Body of pancreas (tissue), 4 donors: ENCODE data around the gene RNF180. TPM values are rescaled to one million over a fixed set of nuclear protein-coding genes. Genes with fewer than 3 reads are reported as not detected.

ENCODE experiments used
- ATAC-seq: fragments of 150-250 bp; one replicate; pipeline ENCODE4 v1.9.1; 2016
- DNase-seq, 4 donors: peaks; one replicate each; pipeline ENCODE4 v3.0.0-alpha.2; 2019
- H3K27ac ChIP-seq, 4 donors: fragments of 200-600 bp; sonication (generic); 1 replicate in 3 of 4; 2 replicates in 1 of 4; pipeline versions ENCODE4 v1.5.1 to v1.6.1; 2016 to 2019; ENCODE audit warnings: mild to moderate bottlenecking in 1 of 4, mixed read lengths in 1 of 4, moderate library complexity in 1 of 4
- H3K27me3 ChIP-seq, 2 donors: fragments of 200-600 bp; sonication (generic); one replicate each; pipeline ENCODE4 v1.6.0; 2016; ENCODE audit warnings: mild to moderate bottlenecking in 1 of 2
- H3K36me3 ChIP-seq, 2 donors: fragments of 200-600 bp; sonication (generic); replicated peaks in 1 of 2; 2 replicates each; pipeline ENCODE4 v1.5.1; 2016; ENCODE audit warnings: low read depth in 2 of 2; ENCODE audit not compliant: insufficient read depth in 1 of 2
- H3K4me1 ChIP-seq: fragments of 200-600 bp; sonication (generic); one replicate; pipeline ENCODE4 v1.6.0; 2016
- H3K4me3 ChIP-seq, 2 donors: fragments of 200-600 bp; sonication (generic); 1 replicate in 1 of 2; 2 replicates in 1 of 2; pipeline ENCODE4 v1.5.1; 2016 to 2019
- H3K9me3 ChIP-seq, 3 donors: fragments of 200-600 bp; sonication (generic); 1 replicate in 2 of 3; 2 replicates in 1 of 3; pipeline ENCODE4 v1.5.1; 2016
- CTCF ChIP-seq, 7 experiments: fragments of 450-650 bp in 4 of 7; fragments of 200-600 bp in 3 of 7; sonication (generic) in 3 of 7; IDR thresholded peaks; one replicate each; pipeline ENCODE4 v1.5.1; 2016 to 2019; ENCODE audit warnings: antibody characterized with exemption in 7 of 7
- POLR2A ChIP-seq, 3 donors: fragments of 450-650 bp; IDR thresholded peaks; one replicate each; pipeline ENCODE4 v1.6.1; 2016; ENCODE audit warnings: antibody characterized with exemption in 3 of 3, mild to moderate bottlenecking in 2 of 3
- WGBS, 2 donors: methylation state at CpG; one replicate each; pipeline ENCODE4 v1.1.5; 2017; 5-methylcytosine and 5-hydroxymethylcytosine counted together
- intact Hi-C: fragments of 100-400 bp; cut with DNase I; formaldehyde crosslinking; loops from one replicate; pipeline ENCODE4 v1.15.1; 2023
- total RNA-seq, 2 donors: library from RNA; depleted of rRNA; stranded (reverse); fragments of >200 nt; gene quantifications; one replicate each; pipeline ENCODE4 v1.1.0, GENCODE V29; 2016

RNF180 gene
- total RNA-seq, 2 donors from 2014 or later: 9.2 to 13.2 TPM

- TF ChIP-seq POLR2A (IDR thresholded peaks at IDR 0.05): no peak
- no peak for TF ChIP-seq CTCF (IDR thresholded peaks at IDR 0.05)
- Histone ChIP-seq H3K36me3 (no peaks in the 10 kb centered on the region), H3K27ac (no peak overlapping the region), H3K4me3 (no peak overlapping the region), H3K9me3 (no peaks in the 10 kb centered on the region), H3K4me1 (peaks cover 5% of the 10 kb centered on the region), H3K27me3 (no peaks in the 10 kb centered on the region)
- ATAC-seq (no peak), DNase-seq (no peak)
- intact Hi-C loops: no loop called here
These were observed 16.4 kb upstream of the RNF180 start for GRCh38 chr5:64149268-64149667.

- intact Hi-C loops: loop anchor here (10.0 kb wide), 1 partner anchor 465 kb away; no protein-coding TSS in a partner anchor
- H3K27ac ChIP-seq: no peak overlapping the region
- no peak for DNase-seq
- H3K36me3 ChIP-seq: no peaks in the 10 kb centered on the region
- no peaks in the 10 kb centered on the region for H3K9me3 ChIP-seq
- H3K4me3 ChIP-seq: no peak overlapping the region
- no peaks in the 10 kb centered on the region for H3K27me3 ChIP-seq
- H3K4me1 ChIP-seq: peaks cover 5% of the 10 kb centered on the region
- no peak for ATAC-seq
- TF ChIP-seq CTCF (IDR thresholded peaks at IDR 0.05): no peak
- TF ChIP-seq POLR2A (IDR thresholded peaks at IDR 0.05): no peak
- 94 to 96% methylated on average over 10 to 30 of the region's 33 CpGs for WGBS, 2 donors
These were observed 15.7 kb upstream of the RNF180 start for GRCh38 chr5:64149857-64150521.

GRCh38 chr5:64156261-64156660 lies 9.4 kb upstream of the RNF180 start:
- ATAC-seq (no peak), DNase-seq (no peak)
- intact Hi-C loops: loop anchor here (10.0 kb wide), 1 partner anchor 459 kb away; no protein-coding TSS in a partner anchor
- no peaks in the 10 kb centered on the region for H3K36me3 ChIP-seq
- no peaks in the 10 kb centered on the region for H3K27me3 ChIP-seq
- 70 to 80% methylated on average over 1 of the region's 1 CpG for WGBS, 2 donors
- no peak overlapping the region for H3K27ac ChIP-seq
- no peak overlapping the region for H3K4me3 ChIP-seq
- no peak for TF ChIP-seq POLR2A (IDR thresholded peaks at IDR 0.05)
- no peak for TF ChIP-seq CTCF (IDR thresholded peaks at IDR 0.05)
- no peaks in the 10 kb centered on the region for H3K9me3 ChIP-seq
- no peaks in the 10 kb centered on the region for H3K4me1 ChIP-seq

- ATAC-seq (no peak), DNase-seq (no peak)
- H3K36me3 ChIP-seq: no peaks in the 10 kb centered on the region
- TF ChIP-seq POLR2A (IDR thresholded peaks at IDR 0.05) (no peak), CTCF (IDR thresholded peaks at IDR 0.05) (no peak)
- intact Hi-C loops: loop anchor here (10.0 kb wide), 1 partner anchor 456 kb away; no protein-coding TSS in a partner anchor
- no peak overlapping the region for H3K4me3 ChIP-seq
- H3K9me3 ChIP-seq: no peaks in the 10 kb centered on the region
- no peak overlapping the region for H3K27ac ChIP-seq
- peaks cover 7% of the 10 kb centered on the region for H3K4me1 ChIP-seq
- H3K27me3 ChIP-seq: no peaks in the 10 kb centered on the region
- WGBS, 2 donors: 90 to 95% methylated on average over 2 of the region's 2 CpGs
These were observed 6.8 kb upstream of the RNF180 start for GRCh38 chr5:64158827-64159226.

- no peaks in the 10 kb centered on the region for H3K27me3 ChIP-seq
- DNase-seq (no peak), ATAC-seq (no peak)
- no peak overlapping the region for H3K4me3 ChIP-seq
- 82 to 85% methylated on average over 6 of the region's 6 CpGs for WGBS, 2 donors
- intact Hi-C loops: no loop called here
- no peaks in the 10 kb centered on the region for H3K9me3 ChIP-seq
- peaks cover 18% of the 10 kb centered on the region for H3K4me1 ChIP-seq
- H3K36me3 ChIP-seq: no peaks in the 10 kb centered on the region
- no peak for TF ChIP-seq CTCF (IDR thresholded peaks at IDR 0.05)
- TF ChIP-seq POLR2A (IDR thresholded peaks at IDR 0.05): no peak
- H3K27ac ChIP-seq: no peak overlapping the region
These were observed 5.4 kb upstream of the RNF180 start for GRCh38 chr5:64160201-64160600.
